Dermis microvascular lymphatic vessel endothelial cell (primary cell): Measurements from ENCODE around the gene HYAL2. TPM values are rescaled to one million over a fixed set of nuclear protein-coding genes. Genes with fewer than 3 reads are reported as not detected.

Experiments used
- DNase-seq, 2 donors: peaks; one replicate each; pipeline versions ENCODE4 v3.0.0 to v3.0.0-alpha.2; 2010; ENCODE audit warnings: low read depth in 2 of 2
- total RNA-seq: library from RNA; depleted of rRNA; stranded (reverse); fragments of >200 nt; gene quantifications from 2 replicates; pipeline ENCODE4 v1.2.1, GENCODE V29; 2014

Gene HYAL2
- total RNA-seq, 1 donor from 2014 or later = 384 TPM

DNA sequence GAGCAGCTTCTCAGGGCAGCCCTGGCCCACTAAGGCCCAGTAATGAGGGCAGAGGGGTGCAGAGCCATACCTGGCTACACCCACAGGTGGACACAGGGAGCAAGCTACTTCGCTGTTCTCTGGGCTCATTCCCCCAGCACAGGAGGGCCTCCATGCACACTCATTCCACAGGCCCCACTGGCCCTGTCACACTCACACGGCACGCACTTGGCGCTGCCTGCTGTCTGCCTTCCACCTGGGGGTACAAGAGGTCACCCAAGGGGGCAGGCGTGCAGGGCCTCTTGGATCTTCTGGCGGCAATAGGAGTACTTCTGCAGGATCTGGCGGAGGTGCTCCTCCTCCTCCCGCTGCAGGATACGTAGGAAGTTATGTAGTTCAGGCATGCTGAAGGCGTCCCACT is 7.8 kb upstream of the HYAL2 start:
- no peak for DNase-seq

- peak; percentile 93 to 98 for DNase-seq
These were observed 5.6 kb upstream of the HYAL2 start, which contains the start of gene TUSC2 for GRCh38 chr3:50327943-50328691. TSS of gene TUSC2 (minus strand) at chr3:50328223. CDS start at chr3:50328099, 124 bp downstream.

DNA sequence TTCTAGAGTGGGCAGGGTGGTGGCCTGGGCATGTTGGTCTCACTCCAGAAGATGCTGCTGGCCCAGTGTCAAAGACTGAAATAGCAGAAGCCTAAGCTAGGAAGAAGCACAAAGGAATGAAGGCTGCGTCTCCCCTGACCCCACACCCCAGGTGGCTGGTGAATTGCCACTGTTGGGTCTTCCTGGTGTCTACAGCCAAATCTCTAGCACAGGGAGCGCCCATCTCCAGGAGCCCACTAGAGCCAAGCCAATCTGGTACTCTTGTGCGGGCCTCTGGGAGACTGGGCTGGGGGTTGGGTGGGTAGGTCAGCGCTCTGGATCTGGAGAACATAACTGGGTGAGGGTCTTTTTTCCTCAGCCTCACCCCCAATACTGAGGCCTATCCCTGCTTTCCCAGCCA is 4.6 kb upstream of the HYAL2 start:
- DNase-seq = no peak

DNA sequence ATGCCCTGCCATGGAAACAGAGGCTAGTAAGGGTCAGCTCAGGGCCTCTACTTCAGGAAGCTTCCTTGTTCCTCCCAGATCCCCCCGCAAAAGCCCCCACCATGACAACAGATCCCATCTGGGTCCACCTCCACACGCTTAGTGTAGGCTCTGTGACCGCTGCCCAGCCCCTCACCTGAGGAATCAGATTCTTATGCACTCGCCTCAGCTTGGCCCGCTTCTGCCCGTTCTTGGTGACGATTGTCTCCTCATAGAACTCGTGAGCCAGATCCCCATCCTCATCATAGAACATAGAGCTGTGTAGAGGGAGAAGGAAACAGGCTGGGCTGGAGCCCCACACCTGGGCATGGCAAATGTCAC is 3.6 kb upstream of the HYAL2 start:
- no peak for DNase-seq

DNA sequence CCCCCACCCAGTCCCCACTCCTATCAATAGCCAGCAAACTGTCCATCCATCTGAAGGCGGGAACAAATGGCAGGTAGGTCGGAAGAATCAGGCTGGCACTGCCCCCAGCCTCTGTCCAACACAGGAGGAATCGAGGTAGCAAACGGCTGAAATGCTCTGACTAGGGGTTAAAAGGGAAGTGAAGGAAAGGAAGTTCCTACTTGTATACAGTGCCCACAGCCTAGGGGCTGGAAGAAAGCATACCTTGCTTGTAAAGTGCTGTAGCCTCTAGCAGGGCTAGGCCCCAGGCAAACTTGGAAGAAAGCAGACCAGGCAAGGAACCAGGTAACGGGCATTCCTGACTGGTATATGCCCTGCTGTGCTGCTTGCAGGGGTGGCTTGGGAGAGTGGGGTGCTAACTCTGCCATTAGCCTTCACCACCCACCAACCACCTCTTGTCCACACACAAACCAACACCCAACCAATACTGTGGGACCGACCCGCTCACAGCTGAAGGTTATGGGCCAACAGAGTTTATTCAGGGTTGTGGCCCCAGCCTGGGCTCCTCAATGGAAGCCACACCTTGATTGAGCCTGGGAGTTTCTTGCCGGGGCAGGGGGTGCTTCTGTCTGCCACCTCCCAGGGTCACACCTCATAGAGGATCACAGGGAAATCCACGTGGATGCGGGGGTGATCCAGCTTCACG is 3.1 kb upstream of the HYAL2 start:
- DNase-seq = no peak

DNA sequence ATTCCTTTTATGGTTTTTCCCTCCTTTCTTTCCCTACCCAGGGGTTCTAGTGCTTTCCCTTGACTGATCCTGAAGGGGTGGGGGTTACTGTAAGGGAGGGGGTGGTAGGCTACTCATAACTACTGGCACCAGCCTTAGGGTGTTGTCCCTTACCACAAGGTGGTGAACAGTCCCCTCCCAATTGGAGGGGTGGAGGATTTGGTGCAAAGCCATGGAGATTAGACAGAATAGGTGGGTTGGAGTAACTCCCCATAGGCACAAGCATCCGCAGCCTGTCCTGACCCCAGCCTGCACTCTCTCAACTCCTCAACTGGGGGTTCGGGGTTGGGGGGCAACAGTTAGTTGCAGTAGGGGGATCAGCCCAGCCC is 2.6 kb upstream of the HYAL2 start:
- no peak for DNase-seq

- DNase-seq = peak; percentile 83 to 87
These were observed 2.0 kb upstream of the HYAL2 start for GRCh38 chr3:50324351-50325112.

DNA sequence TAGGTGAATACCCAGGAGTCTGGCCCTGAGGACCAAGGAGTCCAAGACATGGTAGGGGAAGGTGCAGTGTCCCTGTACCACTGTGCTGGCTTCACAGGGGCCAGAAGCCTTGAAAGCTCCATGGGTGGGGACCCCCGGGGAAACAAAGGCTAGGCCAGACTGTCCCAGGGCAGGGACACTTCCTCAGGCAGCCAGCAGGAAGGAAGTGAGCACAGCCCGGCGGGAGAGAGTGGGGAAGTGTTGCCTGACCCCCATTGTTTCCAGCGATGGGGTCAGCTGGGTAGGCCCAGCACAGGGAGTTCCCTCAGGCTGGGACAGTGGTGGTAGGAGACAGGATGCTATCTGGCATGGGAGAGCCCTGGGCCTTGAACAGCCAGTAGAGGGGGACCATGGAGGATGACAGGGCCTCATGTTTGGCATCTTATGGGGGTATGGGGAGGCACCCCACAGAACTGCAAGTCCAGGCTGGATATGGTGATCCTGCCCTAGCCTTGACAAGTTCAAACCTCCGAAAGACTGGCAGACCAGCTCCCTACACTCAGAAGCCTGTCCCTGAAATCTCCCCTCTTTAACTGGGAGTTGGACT is 1.2 kb upstream of the HYAL2 start:
- DNase-seq = peak; percentile 95 to 96

DNA sequence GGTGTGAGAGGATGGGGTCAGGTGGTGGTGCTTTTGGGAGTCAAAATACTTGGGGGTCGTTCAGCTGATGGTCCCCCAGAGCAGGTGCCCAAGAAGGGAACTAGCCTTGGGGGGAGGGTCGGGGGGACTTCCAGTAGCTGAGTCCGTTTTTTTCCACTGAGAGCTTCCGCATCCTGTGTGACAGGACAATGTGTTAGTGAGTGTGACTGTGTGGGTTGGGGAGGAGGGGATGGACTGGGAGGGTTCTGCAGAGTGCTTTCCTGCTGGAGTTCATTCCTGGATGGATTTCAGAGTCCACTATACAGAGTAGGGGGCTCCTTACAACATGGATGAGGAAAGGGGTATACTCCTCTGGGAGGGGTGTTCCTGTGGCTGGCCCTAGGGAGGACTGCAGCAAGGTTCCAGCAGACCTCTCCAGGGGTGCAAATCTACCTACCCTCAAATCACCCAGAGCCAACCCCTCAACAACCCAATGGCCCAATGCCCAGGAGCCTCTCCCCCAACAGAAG is 601 bp upstream of the HYAL2 start:
- DNase-seq = peak; percentile 90 to 98

- DNase-seq = no peak
These were observed 495 bp downstream of the HYAL2 start for GRCh38 chr3:50322115-50322385.

GRCh38 chr3:50321336-50322114 is 1.0 kb downstream of the HYAL2 start:
- peak; percentile 70 to 91 for DNase-seq

GRCh38 chr3:50320853-50321335 is 1.7 kb downstream of the HYAL2 start:
- DNase-seq = peak in 1 of 2 donors; percentile 76

DNA sequence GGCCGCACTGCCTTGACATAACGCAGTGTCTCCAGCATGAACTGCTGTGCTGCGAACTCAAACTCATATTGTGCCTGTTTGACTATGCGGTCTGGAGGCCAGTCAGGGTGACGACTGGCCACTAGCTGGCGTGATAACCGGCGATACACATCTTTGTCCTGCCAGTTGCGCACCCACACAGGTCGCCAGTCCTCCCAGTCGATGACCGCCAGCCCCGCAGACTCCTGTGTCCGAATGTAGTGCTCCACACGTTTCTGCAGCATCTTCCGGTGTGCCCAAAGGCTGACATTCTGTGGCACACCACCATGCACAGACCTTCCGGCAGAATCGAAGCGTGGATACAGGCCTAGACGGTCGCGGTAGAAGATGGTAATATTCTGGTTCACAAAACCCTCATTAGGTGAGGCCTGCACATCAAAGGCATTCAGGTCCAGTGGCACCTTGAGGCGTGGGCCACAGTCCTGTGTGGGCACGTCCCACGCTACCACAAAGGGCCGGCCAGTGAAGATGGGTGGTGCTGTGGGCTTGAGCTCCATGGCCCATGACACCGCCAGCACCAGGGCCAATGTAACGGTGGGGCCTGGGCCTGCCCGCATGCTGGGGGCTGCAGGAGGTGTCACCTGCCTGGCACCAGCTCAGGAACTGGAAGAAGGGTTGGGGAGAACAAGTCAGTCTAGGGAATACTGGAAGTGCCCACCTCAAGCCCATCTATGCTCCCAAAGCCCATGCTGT is 2.5 kb downstream of the HYAL2 start:
- DNase-seq = peak in 1 of 2 donors; percentile 60

GRCh38 chr3:50319181-50319893 is 3.2 kb downstream of the HYAL2 start:
- no peak for DNase-seq

DNA sequence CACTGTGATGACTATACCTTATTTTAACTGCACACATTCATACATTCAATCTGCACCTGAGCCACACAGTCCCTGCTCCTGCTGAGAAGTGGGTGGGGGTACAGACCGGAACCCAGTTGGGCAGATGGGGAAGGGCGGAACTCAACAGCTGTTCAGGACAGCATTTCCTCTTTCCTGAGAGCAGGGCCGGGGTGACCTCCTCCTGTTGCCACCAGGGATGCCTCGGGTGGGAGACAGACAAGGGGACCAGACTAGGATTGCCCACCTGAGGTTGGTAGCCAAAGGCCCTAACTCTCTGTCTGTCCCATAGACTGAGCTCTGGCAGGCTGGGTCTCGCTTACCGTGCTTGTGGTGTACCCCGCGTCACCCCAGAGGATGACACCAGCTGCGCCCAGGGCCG is 3.9 kb downstream of the HYAL2 start:
- no peak for DNase-seq

GRCh38 chr3:50318163-50318562 is 4.4 kb downstream of the HYAL2 start:
- no peak for DNase-seq

- no peak for DNase-seq
These were observed 5.2 kb downstream of the HYAL2 start for GRCh38 chr3:50317300-50317699.

- DNase-seq = peak in 1 of 2 donors; percentile 62
These were observed 5.8 kb downstream of the HYAL2 start for GRCh38 chr3:50316657-50317242.

DNA sequence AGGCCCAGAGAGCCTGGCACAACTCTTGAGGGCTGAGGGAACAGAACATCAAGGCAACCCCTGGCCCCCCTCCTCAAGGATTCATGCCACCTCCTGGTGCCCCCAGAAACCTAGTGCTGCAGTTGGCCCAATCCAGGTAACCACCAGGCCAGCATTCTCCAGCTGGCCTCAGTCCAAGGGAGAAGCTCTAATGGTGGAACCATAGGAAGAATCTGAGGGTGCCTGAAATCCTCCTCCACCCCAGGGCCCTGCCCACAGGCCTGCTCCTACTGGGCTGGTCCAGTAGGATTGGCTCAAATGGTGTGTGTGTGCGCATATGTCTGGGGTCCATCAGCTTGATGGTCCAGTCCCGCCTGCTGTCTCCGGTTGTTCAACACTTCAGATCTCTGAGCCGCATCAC is 7.7 kb downstream of the HYAL2 start:
- DNase-seq = no peak
